MCF 10A (cell line): ENCODE results near the gene BCAS3. TPM values are rescaled to one million over a fixed set of nuclear protein-coding genes. Genes with fewer than 3 reads are reported as not detected.

Source experiments
- BruUV-seq: library from RNA; stranded (reverse); fragments of 400-500 nt; replicated peaks from 2 replicates; lab custom pipeline; 2021; lab: Mats Ljungman, UMichigan
- CTCF ChIA-PET: fragments of 300-600 bp; sonication (Branson Sonifier 250); formaldehyde crosslinking; extraction: SDS; loops from one replicate; lab custom pipeline; 2021; ENCODE audit warnings: antibody characterized with exemption, inconsistent platforms; lab: Yijun Ruan, JAX
- POLR2A ChIA-PET: fragments of 300-600, 350-650 bp; sonication (Branson Sonifier 250); formaldehyde crosslinking; extraction: SDS; loops from one replicate; lab custom pipeline; 2020; ENCODE audit warnings: antibody characterized with exemption, inconsistent platforms; lab: Yijun Ruan, JAX
- DNase-seq: peaks from one replicate; pipeline ENCODE4 v3.0.0-alpha.2; 2018; ENCODE audit not compliant: unreplicated experiment
- H3K27ac Mint-ChIP-seq: one replicate; pipeline ENCODE4 v1.8.0; 2022; ENCODE audit warnings: mild to moderate bottlenecking, low read depth, mixed read lengths; ENCODE audit not compliant: unreplicated experiment
- H3K27me3 Mint-ChIP-seq: one replicate; pipeline ENCODE4 v1.8.0; 2022; ENCODE audit warnings: mixed read lengths; ENCODE audit not compliant: insufficient read depth, unreplicated experiment
- H3K36me3 Mint-ChIP-seq: one replicate; pipeline ENCODE4 v1.8.0; 2022; ENCODE audit warnings: mild to moderate bottlenecking, moderate library complexity, mixed read lengths; ENCODE audit not compliant: insufficient read depth, unreplicated experiment
- H3K4me1 Mint-ChIP-seq: one replicate; pipeline ENCODE4 v1.8.0; 2022; ENCODE audit warnings: mixed read lengths; ENCODE audit not compliant: insufficient read depth, unreplicated experiment
- H3K4me3 Mint-ChIP-seq: one replicate; pipeline ENCODE4 v1.8.0; 2022; ENCODE audit warnings: mild to moderate bottlenecking, moderate library complexity, mixed read lengths; ENCODE audit not compliant: unreplicated experiment
- H3K9me3 Mint-ChIP-seq: one replicate; pipeline ENCODE4 v1.8.0; 2022; ENCODE audit warnings: mixed read lengths; ENCODE audit not compliant: unreplicated experiment
- CTCF ChIP-seq: fragments of 200-600 bp; IDR thresholded peaks from one replicate; pipeline ENCODE4 v1.8.0; 2022; ENCODE audit warnings: antibody characterized with exemption, mild to moderate bottlenecking; ENCODE audit not compliant: unreplicated experiment
- intact Hi-C: fragments of 100-400 bp; cut with micrococcal nuclease; formaldehyde crosslinking; loops from 2 replicates; pipeline ENCODE4 v1.14.1; 2022
- total RNA-seq: library from RNA; stranded (reverse); gene quantifications from 2 replicates; pipeline ENCODE4 v1.2.3, GENCODE V29; 2022

The BCAS3 gene
- total RNA-seq, 1 experiment from 2014 or later, result 14.6 TPM

- no peak for TF ChIP-seq CTCF
- no peak overlapping the region for H3K4me3 Mint-ChIP-seq
- no peaks in the 10 kb centered on the region for H3K27me3 Mint-ChIP-seq
- intact Hi-C loops, result no loop called here
- DNase-seq, result no peak
- H3K9me3 Mint-ChIP-seq, result peaks cover 28% of the 10 kb centered on the region
- CTCF ChIA-PET, result no interaction called here
- BruUV-seq, result no TSS peak
- H3K27ac Mint-ChIP-seq, result no peak overlapping the region
- H3K4me1 Mint-ChIP-seq, result no peaks in the 10 kb centered on the region
- H3K36me3 Mint-ChIP-seq, result no peaks in the 10 kb centered on the region
- POLR2A ChIA-PET, result interaction anchor here (1.1 kb wide), 1 partner anchor 17 kb away, joined by 3 read pairs; no protein-coding TSS in a partner anchor
Measured at GRCh38 chr17:60964160-60964559, 286.5 kb downstream of the BCAS3 start.

GRCh38 chr17:60968266-60968665 lies 290.6 kb downstream of the BCAS3 start:
- ChIA-PET CTCF (no interaction called here), POLR2A (no interaction called here)
- Mint-ChIP-seq H3K36me3 (no peaks in the 10 kb centered on the region), H3K4me1 (no peaks in the 10 kb centered on the region), H3K27ac (no peak overlapping the region), H3K27me3 (no peaks in the 10 kb centered on the region), H3K4me3 (no peak overlapping the region), H3K9me3 (peaks cover 34% of the 10 kb centered on the region)
- no peak for TF ChIP-seq CTCF
- no peak for DNase-seq
- BruUV-seq, result no TSS peak
- intact Hi-C loops, result no loop called here

GRCh38 chr17:60969500-60970037 lies 291.9 kb downstream of the BCAS3 start:
- no TSS peak for BruUV-seq

GRCh38 chr17:60970741-60971140 lies 293.1 kb downstream of the BCAS3 start:
- Mint-ChIP-seq H3K36me3 (no peaks in the 10 kb centered on the region), H3K4me3 (no peak overlapping the region), H3K9me3 (peaks cover 17% of the 10 kb centered on the region), H3K27ac (no peak overlapping the region), H3K27me3 (no peaks in the 10 kb centered on the region), H3K4me1 (no peaks in the 10 kb centered on the region)
- ChIA-PET POLR2A (interaction anchor here (0.8 kb wide), 1 partner anchor 101 kb away, joined by 3 read pairs; no protein-coding TSS in a partner anchor), CTCF (interaction anchor here (0.9 to 1.3 kb wide), 7 partner anchors 8 to 415 kb away, joined by 3 to 5 read pairs (median 3); no protein-coding TSS in a partner anchor)
- no TSS peak for BruUV-seq
- intact Hi-C loops, result loop anchor here (1.0 kb wide), 1 partner anchor 250 kb away; no protein-coding TSS in a partner anchor
- TF ChIP-seq CTCF, result no peak
- DNase-seq, result no peak

More at GRCh38 chr17:60969500-60970037, 291.9 kb downstream of the BCAS3 start:
- H3K4me1 Mint-ChIP-seq, result no peaks in the 10 kb centered on the region
- H3K9me3 Mint-ChIP-seq, result peaks cover 24% of the 10 kb centered on the region
- H3K4me3 Mint-ChIP-seq, result no peak overlapping the region
- H3K27ac Mint-ChIP-seq, result no peak overlapping the region
- DNase-seq, result no peak
- H3K36me3 Mint-ChIP-seq, result no peaks in the 10 kb centered on the region
- CTCF ChIA-PET, result no interaction called here
- H3K27me3 Mint-ChIP-seq, result no peaks in the 10 kb centered on the region
- POLR2A ChIA-PET, result no interaction called here
- intact Hi-C loops, result no loop called here
- TF ChIP-seq CTCF, result no peak
